ENCODE data around the gene IGFN1. TPM values are rescaled to one million over a fixed set of nuclear protein-coding genes. Genes with fewer than 3 reads are reported as not detected.

IGFN1 gene
- total RNA-seq, 2 experiments from 2014 or later, result not detected

DNA sequence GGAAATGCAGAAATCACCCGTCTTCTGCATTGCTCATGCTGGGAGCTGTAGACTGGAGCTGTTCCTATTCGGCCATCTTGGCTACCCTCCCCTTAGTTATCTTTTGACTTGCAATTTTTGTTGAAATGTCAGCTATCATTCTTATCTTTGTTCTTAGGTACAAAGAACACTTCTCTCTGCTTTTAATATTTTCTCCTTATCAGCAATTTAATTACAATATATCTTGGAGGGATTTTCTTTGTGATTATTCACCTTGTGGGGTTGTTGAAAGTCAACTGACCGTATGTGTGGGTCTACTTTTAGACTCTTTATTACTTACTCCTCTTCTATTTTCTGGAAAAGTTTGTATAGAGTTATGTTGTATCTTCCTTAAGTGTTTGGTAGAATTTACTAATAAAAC is 49.5 kb downstream of the IGFN1 start:
- Mint-ChIP-seq H3K4me3 (no peak overlapping the region), H3K9me3 (peaks cover 2% of the 10 kb centered on the region), H3K36me3 (no peaks in the 10 kb centered on the region), H3K27me3 (peaks cover 40% of the 10 kb centered on the region), H3K27ac (no peak overlapping the region), H3K4me1 (no peaks in the 10 kb centered on the region)
- POLR2A ChIA-PET, result no interaction called here
- DNase-seq (no peak), ATAC-seq (ENCODE audit: low read depth) (no peak)

DNA sequence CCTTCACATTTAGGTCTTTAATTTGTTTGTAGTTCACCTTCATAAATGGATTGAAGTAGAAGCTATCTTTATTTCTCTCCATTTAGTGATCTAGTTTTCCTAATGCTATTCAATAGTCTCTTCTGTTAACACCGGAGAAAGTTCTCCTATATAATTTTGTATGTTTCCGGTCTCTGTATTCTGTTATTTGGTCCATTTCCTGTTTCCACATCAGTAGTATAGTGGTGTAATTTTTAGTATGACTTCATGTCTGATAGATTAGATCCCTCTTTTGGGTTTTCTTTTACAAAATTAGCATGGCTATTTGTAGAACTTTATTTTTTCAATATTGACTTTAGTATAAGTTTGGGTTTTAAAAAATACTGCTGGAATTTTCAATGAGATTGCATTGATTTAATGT is 51.1 kb downstream of the IGFN1 start:
- no peaks in the 10 kb centered on the region for H3K4me1 Mint-ChIP-seq
- no peaks in the 10 kb centered on the region for H3K36me3 Mint-ChIP-seq
- peaks cover 46% of the 10 kb centered on the region for H3K27me3 Mint-ChIP-seq
- no peak overlapping the region for H3K27ac Mint-ChIP-seq
- POLR2A ChIA-PET, result no interaction called here
- H3K4me3 Mint-ChIP-seq, result no peak overlapping the region
- no peak for ATAC-seq (ENCODE audit: low read depth)
- no peak for DNase-seq
- H3K9me3 Mint-ChIP-seq, result no peaks in the 10 kb centered on the region

DNA sequence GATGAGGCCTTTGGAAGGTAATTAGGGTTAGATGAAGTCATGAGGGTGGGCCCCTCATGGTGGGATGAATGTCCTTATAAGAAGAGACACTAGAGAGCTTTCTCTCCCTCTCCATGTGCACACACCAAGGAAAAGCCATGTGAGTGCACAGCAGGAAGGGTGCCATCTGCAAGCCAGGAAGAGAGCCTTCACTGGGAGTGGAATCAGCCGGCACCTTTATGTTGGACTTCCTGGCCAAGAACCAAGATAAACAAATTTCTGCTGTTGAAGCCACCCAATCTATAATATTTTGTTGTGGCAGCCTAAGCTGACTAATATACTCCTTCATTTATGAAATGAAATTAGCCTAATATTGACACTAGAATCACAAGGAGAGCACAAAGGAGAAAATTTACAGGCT is 54.5 kb downstream of the IGFN1 start:
- H3K36me3 Mint-ChIP-seq, result no peaks in the 10 kb centered on the region
- H3K4me1 Mint-ChIP-seq, result no peaks in the 10 kb centered on the region
- DNase-seq, result no peak
- H3K27me3 Mint-ChIP-seq, result peaks cover 45% of the 10 kb centered on the region
- H3K4me3 Mint-ChIP-seq, result no peak overlapping the region
- POLR2A ChIA-PET, result no interaction called here
- H3K9me3 Mint-ChIP-seq, result no peaks in the 10 kb centered on the region
- ATAC-seq (ENCODE audit: low read depth), result no peak
- H3K27ac Mint-ChIP-seq, result no peak overlapping the region

- DNase-seq (no peak), ATAC-seq (ENCODE audit: low read depth) (no peak)
- Mint-ChIP-seq H3K27me3 (peaks cover 22% of the 10 kb centered on the region), H3K9me3 (no peaks in the 10 kb centered on the region), H3K36me3 (no peaks in the 10 kb centered on the region), H3K4me1 (no peaks in the 10 kb centered on the region), H3K27ac (no peak overlapping the region), H3K4me3 (no peak overlapping the region)
- POLR2A ChIA-PET, result no interaction called here
Observed at GRCh38 chr1:201248721-201249559, 58.3 kb downstream of the IGFN1 start.

GRCh38 chr1:201250326-201251011 is 59.8 kb downstream of the IGFN1 start:
- Mint-ChIP-seq H3K4me3 (no peak overlapping the region), H3K4me1 (no peaks in the 10 kb centered on the region), H3K27ac (no peak overlapping the region), H3K27me3 (peaks cover 9% of the 10 kb centered on the region), H3K36me3 (no peaks in the 10 kb centered on the region), H3K9me3 (no peaks in the 10 kb centered on the region)
- POLR2A ChIA-PET, result no interaction called here
- DNase-seq (no peak), ATAC-seq (ENCODE audit: low read depth) (no peak)

- Mint-ChIP-seq H3K27me3 (peaks cover 4% of the 10 kb centered on the region), H3K4me3 (no peak overlapping the region), H3K27ac (no peak overlapping the region), H3K36me3 (no peaks in the 10 kb centered on the region), H3K9me3 (no peaks in the 10 kb centered on the region), H3K4me1 (no peaks in the 10 kb centered on the region)
- ATAC-seq (ENCODE audit: low read depth) (no peak), DNase-seq (no peak)
- POLR2A ChIA-PET, result no interaction called here
Observed at GRCh38 chr1:201251411-201251810, 60.8 kb downstream of the IGFN1 start.

GRCh38 chr1:201251851-201252430 is 61.3 kb downstream of the IGFN1 start:
- Mint-ChIP-seq H3K27ac (no peak overlapping the region), H3K4me1 (no peaks in the 10 kb centered on the region), H3K4me3 (no peak overlapping the region), H3K36me3 (no peaks in the 10 kb centered on the region), H3K27me3 (peaks cover 2% of the 10 kb centered on the region), H3K9me3 (no peaks in the 10 kb centered on the region)
- POLR2A ChIA-PET, result no interaction called here
- ATAC-seq (ENCODE audit: low read depth), result no peak
- DNase-seq, result no peak

DNA sequence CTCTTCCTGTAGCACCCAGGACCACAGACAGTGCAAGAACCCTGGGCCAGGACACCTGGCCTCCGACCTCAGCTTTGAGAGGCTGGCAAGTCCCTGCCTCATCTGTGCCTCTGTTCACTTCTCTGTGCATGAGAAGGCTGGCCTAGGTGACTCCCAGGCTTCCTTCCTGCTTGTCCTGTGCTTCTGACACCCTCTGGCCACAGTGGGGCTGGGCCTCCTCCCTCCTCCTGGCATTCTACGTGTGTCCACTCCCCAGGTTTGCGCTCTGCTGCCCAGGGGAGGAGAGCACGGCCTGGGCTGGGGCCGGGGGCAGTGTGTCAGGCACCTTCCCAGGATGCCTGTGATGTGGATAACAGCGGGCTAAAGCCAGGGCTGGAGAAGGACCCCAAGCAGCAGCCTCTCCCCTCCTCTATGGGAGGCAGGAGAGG is 62.3 kb downstream of the IGFN1 start:
- no peak for DNase-seq

GRCh38 chr1:201253411-201253810 is 62.8 kb downstream of the IGFN1 start:
- no peaks in the 10 kb centered on the region for H3K27me3 Mint-ChIP-seq
- no peaks in the 10 kb centered on the region for H3K4me1 Mint-ChIP-seq
- H3K9me3 Mint-ChIP-seq, result no peaks in the 10 kb centered on the region
- H3K4me3 Mint-ChIP-seq, result no peak overlapping the region
- no peak for ATAC-seq (ENCODE audit: low read depth)
- no peak overlapping the region for H3K27ac Mint-ChIP-seq
- no peak for DNase-seq
- POLR2A ChIA-PET, result interaction anchor here (0.6 kb wide), 1 partner anchor 1158 kb away, joined by 5 read pairs; no protein-coding TSS in a partner anchor
- no peaks in the 10 kb centered on the region for H3K36me3 Mint-ChIP-seq

More for the DNA sequence above, 62.3 kb downstream of the IGFN1 start:
- ATAC-seq (ENCODE audit: low read depth), result no peak
- no peaks in the 10 kb centered on the region for H3K36me3 Mint-ChIP-seq
- H3K27ac Mint-ChIP-seq, result no peak overlapping the region
- H3K9me3 Mint-ChIP-seq, result no peaks in the 10 kb centered on the region
- H3K4me1 Mint-ChIP-seq, result no peaks in the 10 kb centered on the region
- no peaks in the 10 kb centered on the region for H3K27me3 Mint-ChIP-seq
- H3K4me3 Mint-ChIP-seq, result no peak overlapping the region
- POLR2A ChIA-PET, result interaction anchor here (0.6 kb wide), 1 partner anchor 1158 kb away, joined by 5 read pairs; no protein-coding TSS in a partner anchor

DNA sequence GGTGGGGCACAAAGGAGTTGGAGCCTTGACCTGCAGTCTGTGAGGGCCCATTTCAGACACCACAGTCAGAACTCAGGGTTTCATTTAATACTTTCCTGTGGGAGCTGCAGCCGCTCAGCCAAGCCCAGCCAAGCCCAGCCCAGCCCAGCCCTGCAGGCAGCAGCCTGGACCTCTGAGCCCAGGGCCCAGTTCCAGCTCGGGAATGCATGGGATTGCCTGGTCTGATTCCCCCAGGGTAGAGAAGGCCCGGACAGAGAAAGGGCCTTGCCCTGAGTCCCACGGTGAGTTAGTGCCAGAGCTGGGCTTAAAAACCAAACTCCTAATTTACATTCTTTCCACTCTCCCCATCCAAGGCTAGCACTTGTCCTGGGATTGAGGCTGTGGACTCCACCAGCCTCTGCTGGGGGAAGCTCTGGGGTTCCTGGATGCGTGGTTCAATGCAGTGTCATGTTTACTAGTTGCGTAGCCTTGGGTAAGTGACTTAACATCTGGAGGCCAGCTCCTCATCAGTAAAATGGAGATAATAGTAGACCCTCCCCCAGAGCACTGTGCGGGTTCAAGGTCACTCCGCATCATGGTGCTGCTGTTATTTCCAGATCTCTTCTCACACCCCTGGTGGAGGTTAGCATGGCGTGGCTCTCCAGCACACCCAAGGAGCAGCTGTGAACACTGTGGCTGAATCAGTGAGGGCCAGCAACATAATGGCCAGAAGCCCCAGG is 63.4 kb downstream of the IGFN1 start:
- ATAC-seq (ENCODE audit: low read depth) (no peak), DNase-seq (no peak)
- Mint-ChIP-seq H3K4me3 (no peak overlapping the region), H3K4me1 (no peaks in the 10 kb centered on the region), H3K36me3 (no peaks in the 10 kb centered on the region), H3K9me3 (no peaks in the 10 kb centered on the region), H3K27me3 (no peaks in the 10 kb centered on the region), H3K27ac (no peak overlapping the region)
- POLR2A ChIA-PET, result no interaction called here

DNA sequence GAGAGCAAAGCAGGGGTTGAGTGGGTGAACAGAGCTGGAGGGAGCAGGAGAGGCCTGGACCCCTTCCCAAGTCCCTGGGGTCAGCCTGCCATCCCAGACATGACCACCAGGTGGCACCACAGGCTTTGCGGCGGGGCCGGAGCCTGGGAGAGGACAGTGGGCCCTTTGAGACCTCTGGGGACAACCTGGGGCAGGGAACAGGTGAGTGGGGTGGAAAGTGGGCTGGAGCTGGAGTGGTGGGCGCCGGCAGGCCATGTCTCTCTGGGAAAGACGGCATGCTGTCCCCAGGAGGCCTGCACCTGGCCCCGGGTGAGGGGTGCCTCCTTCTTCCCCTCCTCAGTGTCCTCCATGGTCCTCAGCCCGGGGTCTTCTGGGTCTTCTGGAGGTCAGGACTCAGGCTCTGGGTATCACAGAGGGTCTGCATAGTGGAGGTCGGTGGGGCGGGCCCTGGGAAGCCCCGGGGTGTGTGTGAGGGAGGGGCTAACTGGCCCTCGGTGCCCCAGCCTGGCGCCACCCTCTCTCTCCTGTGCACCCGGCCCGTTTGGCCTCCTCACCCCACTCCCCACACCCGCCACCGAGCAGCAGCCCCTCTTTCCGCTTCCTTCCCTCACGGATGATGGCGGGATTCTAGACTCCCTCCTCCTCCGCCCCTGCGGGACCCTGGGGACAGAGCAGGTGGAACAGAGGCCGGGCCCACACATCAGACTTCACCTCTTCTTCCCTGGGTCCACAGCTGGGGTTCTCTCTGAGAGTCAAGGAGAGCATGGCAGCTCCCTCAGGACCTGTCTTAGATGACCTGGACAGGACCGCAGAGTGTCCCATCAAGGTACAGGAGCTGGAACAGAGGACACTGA is 64.2 kb downstream of the IGFN1 start:
- Mint-ChIP-seq H3K27me3 (peaks cover 2% of the 10 kb centered on the region), H3K36me3 (no peaks in the 10 kb centered on the region), H3K27ac (no peak overlapping the region), H3K9me3 (no peaks in the 10 kb centered on the region), H3K4me3 (no peak overlapping the region), H3K4me1 (no peaks in the 10 kb centered on the region)
- ATAC-seq (ENCODE audit: low read depth), result peak; percentile 66
- POLR2A ChIA-PET, result no interaction called here
- DNase-seq, result peak; percentile 80

DNA sequence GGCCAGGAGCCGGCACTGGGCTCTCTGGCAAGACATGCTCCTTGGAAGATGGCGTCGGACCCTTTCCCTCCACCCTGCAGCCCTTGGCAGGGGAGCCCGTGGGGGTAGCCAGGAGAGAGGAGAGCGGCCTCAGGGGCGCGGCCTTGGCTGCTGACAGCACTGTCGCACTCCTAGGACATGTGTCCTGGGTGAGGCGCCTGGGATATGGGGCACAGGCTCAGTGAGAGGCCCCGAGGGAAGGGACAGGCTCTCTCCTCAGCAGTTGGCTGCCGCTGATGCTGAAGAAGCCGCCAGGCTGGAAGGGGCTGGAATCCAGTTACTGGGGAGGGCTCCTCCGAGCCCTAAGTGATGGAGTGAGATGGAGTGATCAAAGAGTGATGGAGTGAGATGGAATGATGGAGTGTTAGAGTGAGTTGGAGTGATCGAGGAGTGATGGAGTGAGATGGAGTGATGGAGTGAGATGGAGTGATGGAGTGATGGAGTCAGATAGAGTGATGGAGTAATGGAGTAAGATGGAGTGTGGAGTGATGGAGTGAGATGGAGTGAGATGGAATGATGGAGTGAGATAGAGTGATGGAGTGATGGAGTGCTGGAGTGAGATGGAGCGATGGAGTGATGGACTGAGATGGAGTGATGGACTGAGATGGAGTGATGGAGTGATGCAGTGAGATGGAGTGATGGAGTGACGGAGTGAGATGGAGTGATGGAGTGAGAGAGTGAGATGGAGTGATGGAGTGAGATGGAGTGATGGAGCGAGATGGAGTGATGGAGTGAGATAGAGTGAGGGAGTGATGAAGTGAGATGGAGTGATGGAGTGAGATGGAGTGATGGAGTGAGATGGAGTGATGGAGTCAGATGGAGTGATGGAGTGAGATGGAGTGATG is 65.1 kb downstream of the IGFN1 start:
- H3K27me3 Mint-ChIP-seq, result peaks cover 7% of the 10 kb centered on the region
- POLR2A ChIA-PET, result no interaction called here

More for the DNA sequence above, 65.1 kb downstream of the IGFN1 start:
- Mint-ChIP-seq H3K9me3 (no peaks in the 10 kb centered on the region), H3K27ac (no peak overlapping the region), H3K4me1 (no peaks in the 10 kb centered on the region), H3K4me3 (no peak overlapping the region), H3K36me3 (no peaks in the 10 kb centered on the region)
- ATAC-seq (ENCODE audit: low read depth) (no peak), DNase-seq (no peak)
